Measurements from ENCODE around the gene NCS1.

Gene NCS1

GRCh38 chr9:130166399-130166798, 5.8 kb upstream of the NCS1 start:
- H3K4me3 ChIP-seq (ENCODE audit: low read length), result no peak overlapping the region
- peak; percentile 34 for DNase-seq (ENCODE audit: low read depth)
- TF ChIP-seq, protein P1, sequence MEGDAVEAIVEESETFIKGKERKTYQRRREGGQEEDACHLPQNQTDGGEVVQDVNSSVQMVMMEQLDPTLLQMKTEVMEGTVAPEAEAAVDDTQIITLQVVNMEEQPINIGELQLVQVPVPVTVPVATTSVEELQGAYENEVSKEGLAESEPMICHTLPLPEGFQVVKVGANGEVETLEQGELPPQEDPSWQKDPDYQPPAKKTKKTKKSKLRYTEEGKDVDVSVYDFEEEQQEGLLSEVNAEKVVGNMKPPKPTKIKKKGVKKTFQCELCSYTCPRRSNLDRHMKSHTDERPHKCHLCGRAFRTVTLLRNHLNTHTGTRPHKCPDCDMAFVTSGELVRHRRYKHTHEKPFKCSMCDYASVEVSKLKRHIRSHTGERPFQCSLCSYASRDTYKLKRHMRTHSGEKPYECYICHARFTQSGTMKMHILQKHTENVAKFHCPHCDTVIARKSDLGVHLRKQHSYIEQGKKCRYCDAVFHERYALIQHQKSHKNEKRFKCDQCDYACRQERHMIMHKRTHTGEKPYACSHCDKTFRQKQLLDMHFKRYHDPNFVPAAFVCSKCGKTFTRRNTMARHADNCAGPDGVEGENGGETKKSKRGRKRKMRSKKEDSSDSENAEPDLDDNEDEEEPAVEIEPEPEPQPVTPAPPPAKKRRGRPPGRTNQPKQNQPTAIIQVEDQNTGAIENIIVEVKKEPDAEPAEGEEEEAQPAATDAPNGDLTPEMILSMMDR (IDR thresholded peaks at IDR 0.05; ENCODE audit: insufficient read depth, low read depth, low read length, missing control alignments), result no peak

GRCh38 chr9:130167927-130168326, 4.3 kb upstream of the NCS1 start:
- TF ChIP-seq, protein P1 (IDR thresholded peaks at IDR 0.05; ENCODE audit: insufficient read depth, low read depth, low read length, missing control alignments), result no peak
- peak; percentile 41 for DNase-seq (ENCODE audit: low read depth)
- no peak overlapping the region for H3K4me3 ChIP-seq (ENCODE audit: low read length)

GRCh38 chr9:130171226-130172148, 717 bp upstream of the NCS1 start:
- peak overlapping the region; percentile 28 for H3K4me3 ChIP-seq (ENCODE audit: low read length)
- no peak for DNase-seq (ENCODE audit: low read depth)
- TF ChIP-seq, protein P1 (IDR thresholded peaks at IDR 0.05; ENCODE audit: insufficient read depth, low read depth, low read length, missing control alignments), result no peak

- peak overlapping the region; percentile 62 for H3K4me3 ChIP-seq (ENCODE audit: low read length)
- TF ChIP-seq, protein P1 (IDR thresholded peaks at IDR 0.05; ENCODE audit: insufficient read depth, low read depth, low read length, missing control alignments), result no peak
- DNase-seq (ENCODE audit: low read depth), result peak; percentile 37
These were observed 858 bp downstream of the NCS1 start for GRCh38 chr9:130172858-130173665.

DNA sequence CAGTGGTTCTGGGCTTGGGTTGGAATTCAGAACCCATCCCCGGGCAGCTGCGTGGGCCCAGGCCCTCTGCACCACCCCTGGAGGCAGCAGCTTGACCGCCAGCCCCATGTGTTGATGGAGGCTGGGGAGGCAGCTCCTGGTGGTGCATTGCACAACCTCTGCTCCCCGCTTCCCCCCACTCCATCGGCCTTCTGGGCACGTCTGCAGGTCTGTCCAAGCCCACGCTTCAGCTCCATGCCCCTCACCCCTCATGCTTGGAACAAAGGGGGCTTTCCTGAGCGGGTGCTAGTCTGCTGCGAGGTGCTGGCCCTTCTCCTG, 1.4 kb downstream of the NCS1 start:
- TF ChIP-seq, protein P1 (IDR thresholded peaks at IDR 0.05; ENCODE audit: insufficient read depth, low read depth, low read length, missing control alignments), result no peak
- peak overlapping the region; percentile 62 for H3K4me3 ChIP-seq (ENCODE audit: low read length)
- no peak for DNase-seq (ENCODE audit: low read depth)

DNA sequence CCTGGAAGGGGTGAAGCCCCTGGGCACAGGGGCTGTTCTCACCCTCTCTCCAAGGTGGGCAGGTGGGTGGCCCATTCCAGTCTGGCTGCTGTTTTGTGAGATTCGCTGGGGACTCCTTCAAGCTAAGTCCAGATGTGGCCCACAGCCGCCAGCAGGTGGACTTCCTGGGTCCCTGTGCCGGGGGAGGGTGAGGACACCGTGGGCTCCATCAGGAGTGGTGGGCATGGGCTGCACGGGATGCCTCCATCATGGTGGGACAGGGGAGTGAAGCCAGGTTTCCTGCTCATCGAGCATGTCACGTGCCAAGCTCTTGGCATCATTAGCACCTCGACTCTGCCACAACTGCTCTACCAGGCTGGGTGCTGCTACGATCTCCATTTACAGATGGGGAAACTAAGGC, 1.8 kb downstream of the NCS1 start:
- TF ChIP-seq, protein P1 (IDR thresholded peaks at IDR 0.05; ENCODE audit: insufficient read depth, low read depth, low read length, missing control alignments), result no peak
- peak overlapping the region; percentile 62 for H3K4me3 ChIP-seq (ENCODE audit: low read length)

More for the DNA sequence above, 1.8 kb downstream of the NCS1 start:
- DNase-seq (ENCODE audit: low read depth), result no peak

Data from epithelial cell of esophagus (primary cell).